ENCODE results near the gene PARP12. TPM values are rescaled to one million over a fixed set of nuclear protein-coding genes. Genes with fewer than 3 reads are reported as not detected.

Gene PARP12
- total and polyA plus RNA-seq, 2 of the 13 experiments (the other 11 are each of a cell fraction or from before 2014, with no cell fraction given) = 15.5 to 35.2 TPM

GRCh38 chr7:139992353-139993044 is 70.3 kb downstream of the PARP12 start (continued):
- TF ChIP-seq, protein P1, sequence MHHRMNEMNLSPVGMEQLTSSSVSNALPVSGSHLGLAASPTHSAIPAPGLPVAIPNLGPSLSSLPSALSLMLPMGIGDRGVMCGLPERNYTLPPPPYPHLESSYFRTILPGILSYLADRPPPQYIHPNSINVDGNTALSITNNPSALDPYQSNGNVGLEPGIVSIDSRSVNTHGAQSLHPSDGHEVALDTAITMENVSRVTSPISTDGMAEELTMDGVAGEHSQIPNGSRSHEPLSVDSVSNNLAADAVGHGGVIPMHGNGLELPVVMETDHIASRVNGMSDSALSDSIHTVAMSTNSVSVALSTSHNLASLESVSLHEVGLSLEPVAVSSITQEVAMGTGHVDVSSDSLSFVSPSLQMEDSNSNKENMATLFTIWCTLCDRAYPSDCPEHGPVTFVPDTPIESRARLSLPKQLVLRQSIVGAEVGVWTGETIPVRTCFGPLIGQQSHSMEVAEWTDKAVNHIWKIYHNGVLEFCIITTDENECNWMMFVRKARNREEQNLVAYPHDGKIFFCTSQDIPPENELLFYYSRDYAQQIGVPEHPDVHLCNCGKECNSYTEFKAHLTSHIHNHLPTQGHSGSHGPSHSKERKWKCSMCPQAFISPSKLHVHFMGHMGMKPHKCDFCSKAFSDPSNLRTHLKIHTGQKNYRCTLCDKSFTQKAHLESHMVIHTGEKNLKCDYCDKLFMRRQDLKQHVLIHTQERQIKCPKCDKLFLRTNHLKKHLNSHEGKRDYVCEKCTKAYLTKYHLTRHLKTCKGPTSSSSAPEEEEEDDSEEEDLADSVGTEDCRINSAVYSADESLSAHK (CRISPR knock-in tag; IDR thresholded peaks at IDR 0.05; ENCODE audit: borderline replicate concordance) = no peak
- peak; percentile 28; the same call in 1 of the 2 replicates for TF ChIP-seq ZFY (CRISPR knock-in tag; IDR thresholded peaks at IDR 0.05)
- no peak for TF ChIP-seq ZNF484 (CRISPR knock-in tag; IDR thresholded peaks at IDR 0.05; ENCODE audit: borderline replicate concordance, low read depth)
- TF ChIP-seq ZNF558 (CRISPR knock-in tag; IDR thresholded peaks at IDR 0.05; ENCODE audit: borderline replicate concordance) = no peak
- no peak for TF ChIP-seq SOX13 (IDR thresholded peaks at IDR 0.05)
- no peak for TF ChIP-seq SOX13 (CRISPR knock-in tag; conservative IDR thresholded peaks at IDR 0.05 in 1 of 2, IDR thresholded peaks at IDR 0.05 in 1 of 2)
- TF ChIP-seq ZNF180 (CRISPR knock-in tag; IDR thresholded peaks at IDR 0.05; ENCODE audit: borderline replicate concordance, low read depth) = no peak
- TF ChIP-seq ZNF382 (CRISPR knock-in tag; IDR thresholded peaks at IDR 0.05; ENCODE audit: borderline replicate concordance) = no peak
- TF ChIP-seq ZNF879 (CRISPR knock-in tag; IDR thresholded peaks at IDR 0.05) = no peak
- TF ChIP-seq DNMT1 (CRISPR knock-in tag; IDR thresholded peaks at IDR 0.05) = no peak
- TF ChIP-seq ZNF850 (CRISPR knock-in tag; conservative IDR thresholded peaks at IDR 0.05) = no peak
- TF ChIP-seq NBN (conservative IDR thresholded peaks at IDR 0.05) = no peak
- no peak for TF ChIP-seq ZNF235 (CRISPR knock-in tag; IDR thresholded peaks at IDR 0.05; ENCODE audit: borderline replicate concordance)
- TF ChIP-seq, protein P2, sequence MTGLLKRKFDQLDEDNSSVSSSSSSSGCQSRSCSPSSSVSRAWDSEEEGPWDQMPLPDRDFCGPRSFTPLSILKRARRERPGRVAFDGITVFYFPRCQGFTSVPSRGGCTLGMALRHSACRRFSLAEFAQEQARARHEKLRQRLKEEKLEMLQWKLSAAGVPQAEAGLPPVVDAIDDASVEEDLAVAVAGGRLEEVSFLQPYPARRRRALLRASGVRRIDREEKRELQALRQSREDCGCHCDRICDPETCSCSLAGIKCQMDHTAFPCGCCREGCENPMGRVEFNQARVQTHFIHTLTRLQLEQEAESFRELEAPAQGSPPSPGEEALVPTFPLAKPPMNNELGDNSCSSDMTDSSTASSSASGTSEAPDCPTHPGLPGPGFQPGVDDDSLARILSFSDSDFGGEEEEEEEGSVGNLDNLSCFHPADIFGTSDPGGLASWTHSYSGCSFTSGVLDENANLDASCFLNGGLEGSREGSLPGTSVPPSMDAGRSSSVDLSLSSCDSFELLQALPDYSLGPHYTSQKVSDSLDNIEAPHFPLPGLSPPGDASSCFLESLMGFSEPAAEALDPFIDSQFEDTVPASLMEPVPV (CRISPR knock-in tag; IDR thresholded peaks at IDR 0.05) = no peak
- TF ChIP-seq, protein P3, sequence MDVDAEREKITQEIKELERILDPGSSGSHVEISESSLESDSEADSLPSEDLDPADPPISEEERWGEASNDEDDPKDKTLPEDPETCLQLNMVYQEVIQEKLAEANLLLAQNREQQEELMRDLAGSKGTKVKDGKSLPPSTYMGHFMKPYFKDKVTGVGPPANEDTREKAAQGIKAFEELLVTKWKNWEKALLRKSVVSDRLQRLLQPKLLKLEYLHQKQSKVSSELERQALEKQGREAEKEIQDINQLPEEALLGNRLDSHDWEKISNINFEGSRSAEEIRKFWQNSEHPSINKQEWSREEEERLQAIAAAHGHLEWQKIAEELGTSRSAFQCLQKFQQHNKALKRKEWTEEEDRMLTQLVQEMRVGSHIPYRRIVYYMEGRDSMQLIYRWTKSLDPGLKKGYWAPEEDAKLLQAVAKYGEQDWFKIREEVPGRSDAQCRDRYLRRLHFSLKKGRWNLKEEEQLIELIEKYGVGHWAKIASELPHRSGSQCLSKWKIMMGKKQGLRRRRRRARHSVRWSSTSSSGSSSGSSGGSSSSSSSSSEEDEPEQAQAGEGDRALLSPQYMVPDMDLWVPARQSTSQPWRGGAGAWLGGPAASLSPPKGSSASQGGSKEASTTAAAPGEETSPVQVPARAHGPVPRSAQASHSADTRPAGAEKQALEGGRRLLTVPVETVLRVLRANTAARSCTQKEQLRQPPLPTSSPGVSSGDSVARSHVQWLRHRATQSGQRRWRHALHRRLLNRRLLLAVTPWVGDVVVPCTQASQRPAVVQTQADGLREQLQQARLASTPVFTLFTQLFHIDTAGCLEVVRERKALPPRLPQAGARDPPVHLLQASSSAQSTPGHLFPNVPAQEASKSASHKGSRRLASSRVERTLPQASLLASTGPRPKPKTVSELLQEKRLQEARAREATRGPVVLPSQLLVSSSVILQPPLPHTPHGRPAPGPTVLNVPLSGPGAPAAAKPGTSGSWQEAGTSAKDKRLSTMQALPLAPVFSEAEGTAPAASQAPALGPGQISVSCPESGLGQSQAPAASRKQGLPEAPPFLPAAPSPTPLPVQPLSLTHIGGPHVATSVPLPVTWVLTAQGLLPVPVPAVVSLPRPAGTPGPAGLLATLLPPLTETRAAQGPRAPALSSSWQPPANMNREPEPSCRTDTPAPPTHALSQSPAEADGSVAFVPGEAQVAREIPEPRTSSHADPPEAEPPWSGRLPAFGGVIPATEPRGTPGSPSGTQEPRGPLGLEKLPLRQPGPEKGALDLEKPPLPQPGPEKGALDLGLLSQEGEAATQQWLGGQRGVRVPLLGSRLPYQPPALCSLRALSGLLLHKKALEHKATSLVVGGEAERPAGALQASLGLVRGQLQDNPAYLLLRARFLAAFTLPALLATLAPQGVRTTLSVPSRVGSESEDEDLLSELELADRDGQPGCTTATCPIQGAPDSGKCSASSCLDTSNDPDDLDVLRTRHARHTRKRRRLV (CRISPR knock-in tag; IDR thresholded peaks at IDR 0.05) = no peak
